ENCODE results near the gene AGR3. TPM values are rescaled to one million over a fixed set of nuclear protein-coding genes. Genes with fewer than 3 reads are reported as not detected.
A peak's percentile ranks its signal among the peaks of the same experiment; 100 is the strongest.
"Not testable (repeated sequence)": the region's sequence is repeated elsewhere in the genome, so short reads cannot be mapped to it uniquely, and the experiment has no call there.

The AGR3 gene
- total RNA-seq, 1 experiment from 2014 or later, result not detected

DNA sequence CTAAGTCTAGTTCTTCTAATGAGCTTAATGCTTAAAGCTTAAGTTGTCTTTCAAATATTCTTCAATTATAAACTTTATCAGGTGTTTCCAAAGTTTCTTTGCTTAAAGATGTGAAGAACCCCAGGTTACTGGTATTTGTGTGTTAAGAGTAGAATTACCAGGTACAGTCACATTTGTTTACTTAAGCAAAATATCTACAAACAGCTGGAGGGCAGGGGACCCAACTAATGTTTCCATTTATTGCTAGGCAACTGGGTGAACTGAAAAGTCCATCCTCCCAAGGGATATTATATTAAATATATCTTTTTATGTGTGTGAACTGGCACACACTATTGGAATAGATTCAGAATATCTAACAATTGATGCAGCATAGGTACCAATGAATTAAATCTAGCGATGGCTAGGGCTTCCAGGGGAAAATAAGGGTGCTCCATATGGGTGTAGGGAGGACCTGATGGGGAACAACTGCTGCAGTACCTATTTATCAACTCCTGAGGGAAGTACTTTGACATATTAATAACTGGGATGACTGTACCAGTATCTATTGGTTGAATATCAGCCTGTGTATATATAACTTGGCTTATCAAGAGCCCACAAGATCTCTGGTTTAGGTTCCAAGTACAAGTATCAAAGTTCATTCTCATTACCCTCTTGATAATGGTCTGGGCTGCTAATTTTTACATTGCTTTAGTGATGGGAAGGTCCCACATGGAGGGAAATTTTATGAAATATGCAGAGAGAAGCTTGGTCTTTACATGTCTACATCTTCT is 10.3 kb upstream of the AGR3 start:
- DNase-seq (ENCODE audit: low read depth), result peak; percentile 4

GRCh38 chr7:16891338-16891737 is 9.6 kb upstream of the AGR3 start:
- peak; percentile 78 for DNase-seq (ENCODE audit: low read depth)

DNA sequence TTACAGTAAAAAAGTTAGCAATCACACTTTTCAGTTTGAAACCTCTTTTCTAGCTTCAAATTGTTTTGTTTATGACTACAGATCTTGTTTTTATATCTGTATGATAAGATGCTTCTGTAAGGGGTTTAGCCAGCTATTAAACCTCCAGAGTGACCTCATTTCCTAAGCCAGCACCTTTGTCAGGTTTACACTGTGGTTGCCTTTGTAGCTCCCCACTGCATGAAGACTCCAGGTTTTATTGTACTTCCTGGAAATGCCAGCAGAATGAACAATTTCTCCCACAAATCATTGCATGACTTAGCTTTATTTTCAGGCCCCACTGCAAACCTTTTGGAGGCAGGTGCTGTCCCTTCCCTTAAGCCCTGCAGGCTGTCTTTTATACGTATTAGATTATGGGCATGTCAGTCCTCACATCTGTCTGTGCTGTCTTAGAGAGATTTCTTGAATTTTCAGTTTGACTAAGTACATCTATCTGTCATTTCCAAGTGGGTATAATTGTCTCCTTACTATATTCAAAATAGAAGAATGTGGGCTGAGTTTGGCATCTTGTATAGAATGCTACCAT is 8.2 kb upstream of the AGR3 start:
- peak; percentile 67 for DNase-seq (ENCODE audit: low read depth)

DNA sequence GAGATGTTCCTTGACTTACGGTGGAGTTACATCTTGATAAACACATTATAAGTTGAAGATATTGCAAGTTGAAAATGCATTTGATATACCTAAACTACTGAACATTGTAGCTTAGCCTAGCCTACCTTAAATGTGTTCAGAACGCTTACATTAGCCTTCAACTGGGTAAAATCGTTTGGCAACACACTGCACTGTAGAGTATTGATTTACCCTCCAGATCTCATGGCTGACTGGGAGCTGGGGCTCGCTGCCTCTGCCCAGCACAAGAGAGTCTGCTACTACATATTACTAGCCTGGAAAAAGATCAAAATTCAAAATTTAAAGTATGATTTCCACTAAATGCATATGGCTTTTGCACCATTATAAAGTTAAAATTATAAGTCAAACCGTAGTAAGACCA is 7.5 kb upstream of the AGR3 start:
- DNase-seq (ENCODE audit: low read depth), result no peak

GRCh38 chr7:16883918-16884317 is 2.1 kb upstream of the AGR3 start:
- DNase-seq (ENCODE audit: low read depth), result no peak

DNA sequence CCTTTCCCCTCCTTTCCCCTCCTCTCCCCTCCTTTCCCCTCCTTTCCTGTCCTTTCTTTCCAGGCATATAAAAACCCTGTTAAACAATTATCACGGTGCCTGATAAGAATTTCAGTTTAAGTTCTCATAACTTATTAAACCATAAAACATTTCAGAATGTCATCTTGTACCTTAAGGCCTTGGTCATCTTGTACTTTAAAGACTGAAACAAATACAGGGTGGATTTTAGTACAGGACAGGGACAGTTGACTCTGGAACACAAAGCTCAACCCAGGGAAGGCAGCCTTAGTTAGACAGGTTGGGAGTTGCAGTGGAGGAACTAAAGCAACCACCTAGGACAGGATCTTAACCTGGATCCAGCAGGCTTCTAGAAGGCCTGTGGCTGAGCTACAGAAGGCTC is 1.2 kb downstream of the AGR3 start:
- DNase-seq (ENCODE audit: low read depth), result no peak

DNA sequence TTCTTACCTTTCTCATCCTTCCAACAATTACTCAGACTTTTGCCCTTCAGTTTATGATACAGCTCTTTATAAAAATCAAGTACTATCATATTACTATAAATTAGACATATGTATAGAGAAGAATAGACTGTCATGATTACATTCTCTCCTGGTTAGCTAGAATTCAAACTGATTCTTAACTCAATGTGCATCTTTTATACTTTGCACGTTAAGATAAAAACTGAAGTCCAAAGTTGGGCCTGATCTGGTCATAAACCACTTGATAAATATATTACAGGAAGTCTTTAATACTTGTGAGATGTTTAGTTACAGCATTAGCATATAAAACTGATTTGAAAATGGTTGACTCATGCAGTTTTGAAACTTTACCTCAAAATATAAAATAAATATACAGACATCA is 2.6 kb downstream of the AGR3 start:
- DNase-seq (ENCODE audit: low read depth), result no peak

- no peak for DNase-seq (ENCODE audit: low read depth)
Observed at GRCh38 chr7:16875861-16876260, 5.9 kb downstream of the AGR3 start.

GRCh38 chr7:16874066-16874465 is 7.7 kb downstream of the AGR3 start:
- no peak for DNase-seq (ENCODE audit: low read depth)

DNA sequence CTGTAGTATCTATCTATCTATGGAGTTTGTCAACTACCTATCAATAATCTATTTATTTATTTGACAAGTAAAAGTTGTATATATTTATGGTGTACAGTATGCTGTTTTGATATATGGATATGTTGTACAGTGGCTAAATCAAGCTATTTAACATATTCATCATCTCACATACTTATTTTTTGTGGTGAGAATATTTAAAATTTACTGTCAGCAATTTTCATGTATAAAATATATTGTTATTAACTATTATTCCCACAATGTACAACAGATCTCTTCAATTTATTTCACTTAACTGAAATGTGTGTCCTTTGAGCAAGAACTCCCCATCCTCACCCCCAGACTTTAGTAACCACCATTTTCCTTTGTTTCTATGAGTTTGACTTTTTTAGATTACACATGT is 14.5 kb downstream of the AGR3 start:
- DNase-seq (ENCODE audit: low read depth), result no peak

DNA sequence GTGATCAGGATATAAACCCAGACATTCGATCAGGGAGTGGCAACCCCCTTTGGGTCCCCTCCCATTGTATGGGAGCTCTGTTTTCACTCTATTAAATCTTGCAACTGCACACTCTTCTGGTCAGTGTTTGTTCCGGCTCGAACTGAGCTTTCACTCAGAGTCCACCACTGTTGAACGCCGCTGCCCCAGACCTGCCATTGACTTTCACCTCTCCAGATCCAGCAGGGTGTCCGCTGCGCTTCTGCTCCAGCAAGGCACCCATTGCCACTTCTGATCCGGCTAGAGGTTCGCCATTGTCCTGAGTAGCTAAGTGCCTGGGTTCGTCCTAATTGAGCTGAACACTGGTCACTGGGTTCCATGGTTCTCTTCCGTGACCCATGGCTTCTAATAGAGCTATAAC is 28.6 kb downstream of the AGR3 start:
- DNase-seq (ENCODE audit: low read depth), result not testable (repeated sequence)

GRCh38 chr7:16851829-16852228 is 30.0 kb downstream of the AGR3 start:
- no peak for DNase-seq (ENCODE audit: low read depth)

- DNase-seq (ENCODE audit: low read depth), result no peak
Observed at GRCh38 chr7:16850614-16851466, 30.9 kb downstream of the AGR3 start.

DNA sequence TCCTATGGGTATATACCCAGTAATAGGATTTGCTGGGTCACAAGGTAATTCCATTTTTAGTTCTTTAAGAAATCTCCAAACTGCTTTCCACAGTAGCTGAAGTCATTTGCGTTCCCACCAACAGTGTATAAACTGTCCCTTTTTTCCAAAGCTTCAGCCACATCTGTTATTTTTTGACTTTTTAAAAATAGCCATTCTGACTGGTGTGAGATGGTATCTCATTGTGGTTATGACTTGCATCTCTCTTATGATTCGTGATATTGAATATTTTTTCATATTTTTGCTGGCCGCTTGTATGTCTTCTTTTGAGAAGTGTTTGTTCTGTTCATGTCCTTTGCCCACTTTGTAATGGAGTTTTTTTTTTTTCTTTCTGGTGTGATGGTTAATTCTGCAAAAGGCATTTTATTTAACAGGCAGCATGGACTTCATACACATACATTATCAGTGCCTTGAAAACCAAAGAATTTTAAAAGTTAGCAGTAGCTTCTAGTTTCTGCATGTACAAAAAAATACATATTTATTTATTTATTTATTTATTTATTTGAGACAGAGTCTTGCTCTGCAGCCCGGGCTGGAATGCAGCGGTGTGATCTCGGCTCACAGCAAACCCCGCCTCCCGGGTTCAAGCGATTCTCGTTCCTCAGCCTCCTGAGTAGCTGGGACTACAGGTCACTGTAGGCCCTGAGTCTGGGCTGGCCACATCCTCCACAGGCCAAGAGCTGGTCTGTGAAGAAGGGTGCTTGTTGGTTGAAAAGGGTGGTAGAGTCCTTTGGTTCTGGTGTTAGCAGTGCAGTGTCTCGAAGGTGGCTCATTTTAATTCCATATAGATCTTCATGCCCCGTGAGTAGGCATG is 32.3 kb downstream of the AGR3 start:
- no peak for DNase-seq (ENCODE audit: low read depth)

- DNase-seq (ENCODE audit: low read depth), result peak; percentile 75
Observed at GRCh38 chr7:16847381-16847860, 34.4 kb downstream of the AGR3 start.

GRCh38 chr7:16846601-16847165 is 35.1 kb downstream of the AGR3 start:
- DNase-seq (ENCODE audit: low read depth), result no peak

DNA sequence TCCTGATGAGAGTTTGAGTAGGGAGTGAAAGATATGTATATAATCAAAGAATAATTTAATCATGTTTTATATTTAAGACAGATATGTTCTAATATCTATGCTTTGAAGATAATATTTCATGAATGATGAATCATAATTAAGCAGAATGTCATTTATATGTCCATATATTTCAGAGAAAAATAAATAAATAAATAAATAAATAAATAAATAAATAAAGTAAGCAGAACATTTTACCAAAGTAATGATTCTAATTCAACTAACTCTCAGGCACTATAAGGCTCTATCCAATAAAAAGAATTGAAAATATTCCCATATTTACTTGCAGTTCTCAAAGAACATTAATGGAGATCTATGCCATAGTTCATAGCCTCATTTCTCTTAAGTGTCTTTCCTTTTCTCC is 36.0 kb downstream of the AGR3 start:
- DNase-seq (ENCODE audit: low read depth), result no peak

GRCh38 chr7:16841681-16842080 is 40.1 kb downstream of the AGR3 start:
- no peak for DNase-seq (ENCODE audit: low read depth)

DNA sequence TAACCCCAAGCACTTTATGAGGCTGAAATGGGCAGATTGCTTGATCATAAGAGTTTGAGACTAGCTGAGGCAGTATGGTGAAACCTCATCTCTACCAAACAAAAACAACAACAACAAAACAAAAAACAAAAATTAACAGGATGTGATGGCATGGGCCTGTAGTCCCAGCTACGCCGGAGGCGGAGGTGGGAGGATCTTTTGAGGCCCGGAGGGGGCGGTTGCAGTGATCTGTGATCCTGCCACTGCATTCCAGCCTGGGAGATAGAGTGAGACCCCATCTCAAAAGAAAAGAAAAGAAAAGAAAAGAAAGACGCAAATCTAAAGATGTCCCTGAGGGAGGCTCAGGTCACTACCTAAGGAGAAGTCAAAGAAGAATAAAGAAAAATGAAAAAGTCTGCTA is 41.7 kb downstream of the AGR3 start:
- no peak for DNase-seq (ENCODE audit: low read depth)

DNA sequence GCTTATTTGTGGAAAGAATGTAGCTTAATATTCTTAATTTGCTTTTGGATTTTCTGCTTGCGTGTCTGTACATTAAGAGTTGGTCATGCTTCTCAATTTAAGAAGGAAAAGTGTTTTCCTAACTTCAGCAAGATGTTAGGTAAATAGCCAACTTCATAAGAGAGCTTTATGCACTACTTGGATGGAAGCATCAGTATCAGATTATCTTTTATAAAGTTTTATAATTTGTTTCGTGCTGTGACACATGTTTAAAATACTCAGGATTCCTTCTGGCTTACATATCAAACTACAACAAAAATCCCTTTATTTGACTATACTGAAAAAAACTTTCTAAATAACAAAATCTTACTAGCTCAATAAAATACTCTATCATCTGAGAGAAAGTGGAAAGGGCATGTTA is 42.1 kb downstream of the AGR3 start:
- no peak for DNase-seq (ENCODE audit: low read depth)

DNA sequence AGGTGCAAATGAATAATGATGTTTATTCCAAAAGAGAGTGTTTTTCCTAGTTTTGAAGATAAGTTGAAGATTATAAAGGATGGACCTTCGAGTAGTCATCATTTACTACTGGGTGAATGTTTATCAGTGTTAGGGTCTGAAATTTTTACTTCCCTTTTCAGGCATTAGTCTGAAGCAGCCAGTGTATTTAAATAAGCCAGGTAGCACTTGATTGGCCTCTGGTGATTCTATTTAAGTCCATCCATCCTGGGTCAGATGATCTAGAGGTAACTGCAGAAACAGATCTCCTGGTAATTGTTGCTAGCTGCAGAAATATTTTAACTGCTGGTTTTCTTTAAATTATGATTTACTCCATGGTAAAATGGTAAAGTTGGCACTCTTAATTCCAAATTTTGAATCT is 42.9 kb downstream of the AGR3 start:
- DNase-seq (ENCODE audit: low read depth), result no peak
